HG02852 (cell line): ENCODE data around the gene PRND.
"Not testable (repeated sequence)": the region's sequence is repeated elsewhere in the genome, so short reads cannot be mapped to it uniquely, and the experiment has no call there.

ENCODE experiments used
- ATAC-seq: cut with Tn5 transposase; IDR thresholded peaks from one replicate; pipeline ENCODE4 v1.9.1; 2021; ENCODE audit warnings: mild to moderate bottlenecking, moderate library complexity; ENCODE audit not compliant: unreplicated experiment

The PRND gene

GRCh38 chr20:4736875-4737274 lies 15.2 kb downstream of the PRND start:
- ATAC-seq: no peak

- ATAC-seq: no peak
Measured at GRCh38 chr20:4737857-4738627, 16.3 kb downstream of the PRND start.

- ATAC-seq: no peak
Measured at GRCh38 chr20:4740774-4741431, 19.2 kb downstream of the PRND start.

- ATAC-seq: no peak
Measured at GRCh38 chr20:4748847-4749246, 27.1 kb downstream of the PRND start.

- ATAC-seq: no peak
Measured at GRCh38 chr20:4749326-4749725, 27.6 kb downstream of the PRND start.

GRCh38 chr20:4750381-4750780 lies 28.7 kb downstream of the PRND start:
- ATAC-seq: no peak

GRCh38 chr20:4759100-4759884 lies 37.6 kb downstream of the PRND start:
- ATAC-seq: not testable (repeated sequence)

GRCh38 chr20:4763261-4763660 lies 41.6 kb downstream of the PRND start:
- no peak for ATAC-seq

- no peak for ATAC-seq
Measured at GRCh38 chr20:4763723-4764510, 42.2 kb downstream of the PRND start.

- ATAC-seq: no peak
Measured at GRCh38 chr20:4764805-4765204, 43.1 kb downstream of the PRND start.

GRCh38 chr20:4765681-4766080 lies 44.0 kb downstream of the PRND start:
- ATAC-seq: no peak

GRCh38 chr20:4766631-4767030 lies 44.9 kb downstream of the PRND start:
- ATAC-seq: no peak

- no peak for ATAC-seq
Measured at GRCh38 chr20:4767084-4767483, 45.4 kb downstream of the PRND start.

- no peak for ATAC-seq
Measured at GRCh38 chr20:4769328-4769727, 47.6 kb downstream of the PRND start.

- no peak for ATAC-seq
Measured at GRCh38 chr20:4770026-4770425, 48.3 kb downstream of the PRND start.

- no peak for ATAC-seq
Measured at GRCh38 chr20:4771004-4771403, 49.3 kb downstream of the PRND start.

GRCh38 chr20:4772132-4772531 lies 50.4 kb downstream of the PRND start:
- ATAC-seq: no peak

GRCh38 chr20:4773014-4773413 lies 51.3 kb downstream of the PRND start:
- not testable (repeated sequence) for ATAC-seq

GRCh38 chr20:4773736-4774135 lies 52.0 kb downstream of the PRND start:
- ATAC-seq: no peak

- ATAC-seq: no peak
Measured at GRCh38 chr20:4774207-4774606, 52.5 kb downstream of the PRND start.
